ENCODE results near the gene OSBPL10. TPM values are rescaled to one million over a fixed set of nuclear protein-coding genes. Genes with fewer than 3 reads are reported as not detected.

The OSBPL10 gene
- total and polyA plus RNA-seq, 2 of the 4 experiments (the other 2 are of a cell fraction), result 9.5 to 10.1 TPM

- no peak overlapping the region for H3K18ac ChIP-seq (ENCODE audit: low read depth, low read length)
- H2AFZ ChIP-seq (replicated peaks; ENCODE audit: low read length, poor library complexity), result no peak overlapping the region
- DNase-seq (no peak), ATAC-seq (ENCODE audit: low read depth) (no peak)
- no peaks in the 10 kb centered on the region for H4K20me1 ChIP-seq (ENCODE audit: insufficient read depth, low read length)
- CTCF ChIA-PET, result interaction anchor here (0.6 kb wide), 1 partner anchor 140 kb away, joined by 3 read pairs; no protein-coding TSS in a partner anchor
- H3K4me3 ChIP-seq (ENCODE audit: insufficient read depth, low read depth, low read length), result no peak overlapping the region
- TF ChIP-seq RCOR1 (IDR thresholded peaks at IDR 0.05; ENCODE audit: insufficient replicate concordance, low read length) (no peak), FOS (IDR thresholded peaks at IDR 0.05; ENCODE audit: low read depth, low read length) (no peak), MAFK (IDR thresholded peaks at IDR 0.05; ENCODE audit: low read depth, low read length) (no peak), CHD1 (IDR thresholded peaks at IDR 0.05; ENCODE audit: low read depth, low read length) (no peak), BHLHE40 (IDR thresholded peaks at IDR 0.05; ENCODE audit: low read depth, low read length) (no peak), POLR2A (IDR thresholded peaks at IDR 0.05; ENCODE audit: low read depth, low read length) (no peak), MAZ (IDR thresholded peaks at IDR 0.05; ENCODE audit: borderline replicate concordance, low read depth, low read length) (no peak), CEBPB (IDR thresholded peaks at IDR 0.05; ENCODE audit: low read depth, low read length) (no peak)
- H2AK5ac ChIP-seq (ENCODE audit: low read depth, low read length), result no peak overlapping the region
- H3K4me2 ChIP-seq (ENCODE audit: low read depth, low read length), result no peak overlapping the region
- H3K9me3 ChIP-seq (ENCODE audit: control insufficient read depth, insufficient read depth, low read length), result no peaks in the 10 kb centered on the region
- WGBS, 2 experiments (ENCODE audit: extremely low coverage in 2 of 2, insufficient read length in 1 of 2), result 100% methylated on average over 1 of the region's 11 CpGs; no CpG with 5 or more reads in 1 of the 2 experiments
- BruUV-seq (replicated peaks), result no TSS peak
- H2BK15ac ChIP-seq (ENCODE audit: low read depth, low read length), result no peak overlapping the region
- H3K27me3 ChIP-seq (ENCODE audit: control insufficient read depth, insufficient read depth, low read length), result no peaks in the 10 kb centered on the region
- H3K4ac ChIP-seq (ENCODE audit: low read depth, low read length), result no peak overlapping the region
- no peak overlapping the region for H2AK9ac ChIP-seq (replicated peaks; ENCODE audit: low read depth, low read length, poor library complexity)
- H4K5ac ChIP-seq (ENCODE audit: low read depth, low read length), result no peak overlapping the region
- intact Hi-C loops (cut with micrococcal nuclease), result no loop called here
- H3K36me3 ChIP-seq (ENCODE audit: control insufficient read depth, insufficient read depth, low read length), result no peaks in the 10 kb centered on the region
- H4K91ac ChIP-seq (ENCODE audit: insufficient read depth, low read depth, low read length), result no peak overlapping the region
- H2BK120ac ChIP-seq (ENCODE audit: low read depth, low read length), result no peak overlapping the region
- H3K27ac ChIP-seq (ENCODE audit: insufficient read depth, low read length), result no peak overlapping the region
- no peaks in the 10 kb centered on the region for H3K79me1 ChIP-seq (ENCODE audit: low read depth in 1 of 2, low read length in 2 of 2)
- H2BK5ac ChIP-seq (ENCODE audit: low read depth, low read length, poor library complexity, severe bottlenecking), result no peak overlapping the region
- H3K9me1 ChIP-seq (ENCODE audit: insufficient read depth, low read length), result no peaks in the 10 kb centered on the region
- H3K9ac ChIP-seq (ENCODE audit: low read depth, low read length), result no peak overlapping the region
- POLR2A ChIA-PET (ENCODE audit: unreplicated experiment), result no interaction called here
- no peak overlapping the region for H2BK20ac ChIP-seq (ENCODE audit: low read depth, low read length)
- no peaks in the 10 kb centered on the region for H3K4me1 ChIP-seq (ENCODE audit: control insufficient read depth, insufficient read depth, low read length)
- H4K8ac ChIP-seq (ENCODE audit: low read depth in 2 of 2, low read length in 2 of 2), result no peak overlapping the region
- dilution Hi-C loops (cut with HindIII; ENCODE audit: low sequenced_read_pairs, unreplicated experiment), result no loop called here
- in situ Hi-C loops (cut with MboI; ENCODE audit: low sequenced_read_pairs), result no loop called here
- H3K56ac ChIP-seq (ENCODE audit: extremely low read depth, insufficient read depth, low read length), result no peak overlapping the region
- no peak overlapping the region for H3K14ac ChIP-seq (replicated peaks; ENCODE audit: low read depth, low read length)
- H3K23ac ChIP-seq (ENCODE audit: low read depth, low read length), result no peak overlapping the region
Measured at GRCh38 chr3:31815631-31816440, 165.2 kb downstream of the OSBPL10 start.
